ENCODE results near the gene TOX2.

The TOX2 gene

GRCh38 chr20:44017905-44018258 is 103.2 kb downstream of the TOX2 start:
- H3K27me3 ChIP-seq (ENCODE audit: low read depth, low read length) = no peaks in the 10 kb centered on the region
- no peaks in the 10 kb centered on the region for H3K36me3 ChIP-seq (ENCODE audit: control insufficient read depth in 1 of 2, insufficient read depth in 2 of 2, low read length in 2 of 2)
- no peak overlapping the region for H3K27ac ChIP-seq (ENCODE audit: low read length)
- H3K4me1 ChIP-seq (ENCODE audit: control insufficient read depth in 1 of 2, insufficient read depth in 2 of 2, low read length in 2 of 2) = peaks cover 0 to 13% of the 10 kb centered on the region in 2 donors
- H3K4me3 ChIP-seq (ENCODE audit: low read depth in 1 of 2, low read length in 2 of 2) = peak overlapping the region in 1 of 2 donors; percentile 34
- H3K9me3 ChIP-seq (ENCODE audit: control insufficient read depth in 1 of 2, low read length in 2 of 2) = no peaks in the 10 kb centered on the region

- Histone ChIP-seq H3K27ac (ENCODE audit: low read length) (no peak overlapping the region), H3K4me1 (ENCODE audit: control insufficient read depth in 1 of 2, insufficient read depth in 2 of 2, low read length in 2 of 2) (peaks cover 0 to 13% of the 10 kb centered on the region in 2 donors), H3K4me3 (ENCODE audit: low read depth in 1 of 2, low read length in 2 of 2) (peak overlapping the region in 1 of 2 donors; percentile 34), H3K9me3 (ENCODE audit: control insufficient read depth in 1 of 2, low read length in 2 of 2) (no peaks in the 10 kb centered on the region), H3K36me3 (ENCODE audit: control insufficient read depth in 1 of 2, insufficient read depth in 2 of 2, low read length in 2 of 2) (no peaks in the 10 kb centered on the region), H3K27me3 (ENCODE audit: low read depth, low read length) (no peaks in the 10 kb centered on the region)
Observed at GRCh38 chr20:44018259-44018941, 103.7 kb downstream of the TOX2 start.

- no peaks in the 10 kb centered on the region for H3K27me3 ChIP-seq (ENCODE audit: low read depth, low read length)
- H3K9me3 ChIP-seq (ENCODE audit: control insufficient read depth in 1 of 2, low read length in 2 of 2) = no peaks in the 10 kb centered on the region
- no peak overlapping the region for H3K27ac ChIP-seq (ENCODE audit: low read length)
- no peak overlapping the region for H3K4me3 ChIP-seq (ENCODE audit: low read depth in 1 of 2, low read length in 2 of 2)
- peaks cover 0 to 13% of the 10 kb centered on the region in 2 donors for H3K4me1 ChIP-seq (ENCODE audit: control insufficient read depth in 1 of 2, insufficient read depth in 2 of 2, low read length in 2 of 2)
- no peaks in the 10 kb centered on the region for H3K36me3 ChIP-seq (ENCODE audit: control insufficient read depth in 1 of 2, insufficient read depth in 2 of 2, low read length in 2 of 2)
Observed at GRCh38 chr20:44018942-44019637, 104.4 kb downstream of the TOX2 start.

- Histone ChIP-seq H3K9me3 (ENCODE audit: control insufficient read depth in 1 of 2, low read length in 2 of 2) (no peaks in the 10 kb centered on the region), H3K27ac (ENCODE audit: low read length) (no peak overlapping the region), H3K36me3 (ENCODE audit: control insufficient read depth in 1 of 2, insufficient read depth in 2 of 2, low read length in 2 of 2) (no peaks in the 10 kb centered on the region)
Observed at GRCh38 chr20:44019638-44020335, 105.1 kb downstream of the TOX2 start.

GRCh38 chr20:44020406-44021148 is 105.9 kb downstream of the TOX2 start:
- Histone ChIP-seq H3K27ac (ENCODE audit: low read length) (no peak overlapping the region), H3K4me1 (ENCODE audit: control insufficient read depth in 1 of 2, insufficient read depth in 2 of 2, low read length in 2 of 2) (peaks cover 0 to 6% of the 10 kb centered on the region in 2 donors), H3K9me3 (ENCODE audit: control insufficient read depth in 1 of 2, low read length in 2 of 2) (no peaks in the 10 kb centered on the region), H3K4me3 (ENCODE audit: low read depth in 1 of 2, low read length in 2 of 2) (no peak overlapping the region), H3K27me3 (ENCODE audit: low read depth, low read length) (no peaks in the 10 kb centered on the region), H3K36me3 (ENCODE audit: control insufficient read depth in 1 of 2, insufficient read depth in 2 of 2, low read length in 2 of 2) (no peaks in the 10 kb centered on the region)

More at GRCh38 chr20:44019638-44020335, 105.1 kb downstream of the TOX2 start:
- no peaks in the 10 kb centered on the region for H3K27me3 ChIP-seq (ENCODE audit: low read depth, low read length)
- H3K4me3 ChIP-seq (ENCODE audit: low read depth in 1 of 2, low read length in 2 of 2) = no peak overlapping the region
- H3K4me1 ChIP-seq (ENCODE audit: control insufficient read depth in 1 of 2, insufficient read depth in 2 of 2, low read length in 2 of 2) = peaks cover 0 to 9% of the 10 kb centered on the region in 2 donors

GRCh38 chr20:44021186-44021585 is 106.5 kb downstream of the TOX2 start:
- Histone ChIP-seq H3K27me3 (ENCODE audit: low read depth, low read length) (no peaks in the 10 kb centered on the region), H3K27ac (ENCODE audit: low read length) (no peak overlapping the region), H3K36me3 (ENCODE audit: control insufficient read depth in 1 of 2, insufficient read depth in 2 of 2, low read length in 2 of 2) (no peaks in the 10 kb centered on the region), H3K9me3 (ENCODE audit: control insufficient read depth in 1 of 2, low read length in 2 of 2) (no peaks in the 10 kb centered on the region), H3K4me3 (ENCODE audit: low read depth in 1 of 2, low read length in 2 of 2) (no peak overlapping the region), H3K4me1 (ENCODE audit: control insufficient read depth in 1 of 2, insufficient read depth in 2 of 2, low read length in 2 of 2) (peaks cover 0 to 6% of the 10 kb centered on the region in 2 donors)

- no peak overlapping the region for H3K4me3 ChIP-seq (ENCODE audit: low read depth in 1 of 2, low read length in 2 of 2)
- H3K4me1 ChIP-seq (ENCODE audit: control insufficient read depth in 1 of 2, insufficient read depth in 2 of 2, low read length in 2 of 2) = peaks cover 0 to 6% of the 10 kb centered on the region in 2 donors
- H3K36me3 ChIP-seq (ENCODE audit: control insufficient read depth in 1 of 2, insufficient read depth in 2 of 2, low read length in 2 of 2) = no peaks in the 10 kb centered on the region
Observed at GRCh38 chr20:44021900-44022299, 107.2 kb downstream of the TOX2 start.

GRCh38 chr20:44022464-44022863 is 107.8 kb downstream of the TOX2 start:
- Histone ChIP-seq H3K36me3 (ENCODE audit: control insufficient read depth in 1 of 2, insufficient read depth in 2 of 2, low read length in 2 of 2) (no peaks in the 10 kb centered on the region), H3K27ac (ENCODE audit: low read length) (no peak overlapping the region), H3K9me3 (ENCODE audit: control insufficient read depth in 1 of 2, low read length in 2 of 2) (no peaks in the 10 kb centered on the region)

More at GRCh38 chr20:44021900-44022299, 107.2 kb downstream of the TOX2 start:
- Histone ChIP-seq H3K27me3 (ENCODE audit: low read depth, low read length) (no peaks in the 10 kb centered on the region), H3K27ac (ENCODE audit: low read length) (no peak overlapping the region), H3K9me3 (ENCODE audit: control insufficient read depth in 1 of 2, low read length in 2 of 2) (no peaks in the 10 kb centered on the region)

GRCh38 chr20:44023515-44024371 is 109.1 kb downstream of the TOX2 start:
- no peaks in the 10 kb centered on the region for H3K9me3 ChIP-seq (ENCODE audit: control insufficient read depth in 1 of 2, low read length in 2 of 2)
- no peak overlapping the region for H3K27ac ChIP-seq (ENCODE audit: low read length)
- H3K36me3 ChIP-seq (ENCODE audit: control insufficient read depth in 1 of 2, insufficient read depth in 2 of 2, low read length in 2 of 2) = no peaks in the 10 kb centered on the region
- H3K27me3 ChIP-seq (ENCODE audit: low read depth, low read length) = no peaks in the 10 kb centered on the region
- peaks cover 0 to 1% of the 10 kb centered on the region in 2 donors for H3K4me1 ChIP-seq (ENCODE audit: control insufficient read depth in 1 of 2, insufficient read depth in 2 of 2, low read length in 2 of 2)
- H3K4me3 ChIP-seq (ENCODE audit: low read depth in 1 of 2, low read length in 2 of 2) = no peak overlapping the region

More at GRCh38 chr20:44022464-44022863, 107.8 kb downstream of the TOX2 start:
- Histone ChIP-seq H3K27me3 (ENCODE audit: low read depth, low read length) (no peaks in the 10 kb centered on the region), H3K4me3 (ENCODE audit: low read depth in 1 of 2, low read length in 2 of 2) (no peak overlapping the region), H3K4me1 (ENCODE audit: control insufficient read depth in 1 of 2, insufficient read depth in 2 of 2, low read length in 2 of 2) (peaks cover 0 to 6% of the 10 kb centered on the region in 2 donors)

- Histone ChIP-seq H3K4me3 (ENCODE audit: low read depth in 1 of 2, low read length in 2 of 2) (no peak overlapping the region), H3K27me3 (ENCODE audit: low read depth, low read length) (no peaks in the 10 kb centered on the region), H3K36me3 (ENCODE audit: control insufficient read depth in 1 of 2, insufficient read depth in 2 of 2, low read length in 2 of 2) (no peaks in the 10 kb centered on the region), H3K27ac (ENCODE audit: low read length) (no peak overlapping the region), H3K9me3 (ENCODE audit: control insufficient read depth in 1 of 2, low read length in 2 of 2) (no peaks in the 10 kb centered on the region), H3K4me1 (ENCODE audit: control insufficient read depth in 1 of 2, insufficient read depth in 2 of 2, low read length in 2 of 2) (no peaks in the 10 kb centered on the region)
Observed at GRCh38 chr20:44024820-44025580, 110.3 kb downstream of the TOX2 start.
